IMR-90 (cell line): ENCODE results near the gene FZD4. TPM values are rescaled to one million over a fixed set of nuclear protein-coding genes. Genes with fewer than 3 reads are reported as not detected.

Source experiments
- ATAC-seq: fragments of 200-7000 bp; cut with Tn5 transposase; 2 replicates; pipeline ENCODE4 v1.9.1; 2020; ENCODE audit warnings: low read depth, mild to moderate bottlenecking, moderate library complexity
- BruUV-seq: library from RNA; stranded (reverse); fragments of 400-500 nt; replicated peaks from 2 replicates; lab custom pipeline; 2021; lab: Mats Ljungman, UMichigan
- CTCF ChIA-PET: fragments of 300-600 bp; formaldehyde crosslinking; extraction: SDS; loops from one replicate; lab custom pipeline; 2021; ENCODE audit warnings: antibody characterized with exemption; lab: Yijun Ruan, JAX
- POLR2A ChIA-PET: fragments of 300-600 bp; sonication (Branson Sonifier 250); formaldehyde crosslinking; loops from one replicate; lab custom pipeline; 2022; ENCODE audit warnings: antibody characterized with exemption; ENCODE audit not compliant: unreplicated experiment; lab: Charles Lee
- DNase-seq: peaks from one replicate; pipeline ENCODE4 v3.0.0; 2013
- H2AFZ ChIP-seq: replicated peaks from 2 replicates; pipeline ENCODE3; 2013; ENCODE audit warnings: low read length, mild to moderate bottlenecking; ENCODE audit not compliant: poor library complexity
- H2AK5ac ChIP-seq: 2 replicates; pipeline ENCODE4 v1.6.1; 2013; ENCODE audit warnings: low read depth, low read length, inconsistent platforms
- H2AK9ac ChIP-seq: replicated peaks from 2 replicates; pipeline ENCODE3; 2013; ENCODE audit warnings: mild to moderate bottlenecking, low read depth, low read length, moderate library complexity; ENCODE audit not compliant: poor library complexity
- H2BK120ac ChIP-seq: 2 replicates; pipeline ENCODE4 v1.6.1; 2013; ENCODE audit warnings: low read depth, low read length, inconsistent platforms
- H2BK15ac ChIP-seq: 3 replicates; pipeline ENCODE4 v1.6.1; 2013; ENCODE audit warnings: low read depth, low read length, inconsistent platforms
- H2BK20ac ChIP-seq: 2 replicates; pipeline ENCODE4 v1.6.1; 2013; ENCODE audit warnings: low read depth, mild to moderate bottlenecking, inconsistent platforms, low read length, moderate library complexity
- H2BK5ac ChIP-seq: 2 replicates; pipeline ENCODE4 v1.6.1; 2013; ENCODE audit warnings: mild to moderate bottlenecking, low read depth, low read length, inconsistent platforms; ENCODE audit not compliant: poor library complexity, severe bottlenecking
- H3K14ac ChIP-seq: replicated peaks from 2 replicates; pipeline ENCODE4 v1.6.1; 2013; ENCODE audit warnings: low read depth, low read length, inconsistent platforms
- H3K18ac ChIP-seq: 2 replicates; pipeline ENCODE4 v1.6.1; 2013; ENCODE audit warnings: low read depth, low read length, control low read depth
- H3K23ac ChIP-seq: 2 replicates; pipeline ENCODE4 v1.6.1; 2013; ENCODE audit warnings: low read depth, low read length, inconsistent platforms
- H3K27ac ChIP-seq: 2 replicates; pipeline ENCODE4 v1.5.1; 2013; ENCODE audit warnings: mild to moderate bottlenecking, control low read depth, low read length; ENCODE audit not compliant: insufficient read depth
- H3K27me3 ChIP-seq: 2 replicates; pipeline ENCODE4 v1.6.1; 2013; ENCODE audit warnings: low read length; ENCODE audit not compliant: control insufficient read depth, insufficient read depth
- H3K36me3 ChIP-seq: 2 replicates; pipeline ENCODE4 v1.6.1; 2013; ENCODE audit warnings: low read length, mixed read lengths; ENCODE audit not compliant: control insufficient read depth, insufficient read depth
- H3K4ac ChIP-seq: 2 replicates; pipeline ENCODE4 v1.6.1; 2013; ENCODE audit warnings: low read depth, low read length, inconsistent platforms
- H3K4me1 ChIP-seq: 2 replicates; pipeline ENCODE4 v1.6.1; 2013; ENCODE audit warnings: low read length, mixed read lengths; ENCODE audit not compliant: control insufficient read depth, insufficient read depth
- H3K4me2 ChIP-seq: 2 replicates; pipeline ENCODE4 v1.6.1; 2013; ENCODE audit warnings: low read depth, mild to moderate bottlenecking, control low read depth, low read length, moderate library complexity
- H3K4me3 ChIP-seq: 2 replicates; pipeline ENCODE4 v1.5.1; 2013; ENCODE audit warnings: low read depth, mild to moderate bottlenecking, control low read depth, low read length, moderate library complexity; ENCODE audit not compliant: insufficient read depth
- H3K56ac ChIP-seq: 2 replicates; pipeline ENCODE4 v1.6.1; 2013; ENCODE audit warnings: low read length, inconsistent platforms; ENCODE audit not compliant: insufficient read depth; ENCODE audit errors: extremely low read depth
- H3K79me1 ChIP-seq, 2 experiments: 2 replicates each; pipeline ENCODE4 v1.6.1; 2013; ENCODE audit warnings: low read length in 2 of 2, inconsistent platforms in 1 of 2, low read depth in 1 of 2
- H3K9ac ChIP-seq: 2 replicates; pipeline ENCODE4 v1.6.1; 2013; ENCODE audit warnings: low read depth, low read length, control low read depth
- H3K9me1 ChIP-seq: 2 replicates; pipeline ENCODE4 v1.6.1; 2013; ENCODE audit warnings: low read length, inconsistent platforms; ENCODE audit not compliant: insufficient read depth
- H3K9me3 ChIP-seq: 2 replicates; pipeline ENCODE4 v1.6.1; 2013; ENCODE audit warnings: low read length; ENCODE audit not compliant: control insufficient read depth, insufficient read depth
- H4K20me1 ChIP-seq: 2 replicates; pipeline ENCODE4 v1.6.1; 2013; ENCODE audit warnings: low read length, inconsistent platforms; ENCODE audit not compliant: insufficient read depth
- H4K5ac ChIP-seq: 2 replicates; pipeline ENCODE4 v1.6.1; 2013; ENCODE audit warnings: mild to moderate bottlenecking, low read depth, low read length, control low read depth
- H4K8ac ChIP-seq, 2 experiments: 2 replicates each; pipeline ENCODE4 v1.6.1; 2013; ENCODE audit warnings: low read depth in 2 of 2, low read length in 2 of 2, control low read depth in 1 of 2, inconsistent platforms in 1 of 2
- H4K91ac ChIP-seq: 2 replicates; pipeline ENCODE4 v1.6.1; 2013; ENCODE audit warnings: low read depth, low read length, inconsistent platforms; ENCODE audit not compliant: insufficient read depth
- BHLHE40 ChIP-seq: fragments of 150-350 bp; IDR thresholded peaks from 2 replicates; pipeline ENCODE4 v1.6.1; 2016; ENCODE audit warnings: mild to moderate bottlenecking, low read depth, low read length
- RFX5 ChIP-seq: IDR thresholded peaks from 2 replicates; pipeline ENCODE4 v1.8.0; 2012; ENCODE audit warnings: low read depth, mild to moderate bottlenecking, low read length, moderate library complexity
- WGBS, 2 experiments: methylation state at CpG; one replicate each; pipeline versions ENCODE4 v1.1.5 to v1.1.7; 2013; ENCODE audit warnings: missing lambda C conversion rate in 2 of 2; ENCODE audit not compliant: insufficient read length in 1 of 2; ENCODE audit errors: extremely low coverage in 2 of 2; 5-methylcytosine and 5-hydroxymethylcytosine counted together
- dilution Hi-C: fragments of 300-500 bp; cut with HindIII; formaldehyde crosslinking; loops from one replicate; pipeline ENCODE4 v1.14.3; 2018; ENCODE audit warnings: low sequenced_read_pairs; ENCODE audit not compliant: unreplicated experiment
- in situ Hi-C: fragments of 300-500 bp; cut with MboI; formaldehyde crosslinking; loops from 3 replicates; pipeline ENCODE4 v1.14.3; 2019; ENCODE audit warnings: low sequenced_read_pairs, inconsistent platforms, mixed read lengths
- intact Hi-C: fragments of 100-400 bp; cut with micrococcal nuclease; formaldehyde crosslinking; loops from 2 replicates; pipeline ENCODE4 v1.10.0; 2022
- polyA plus RNA-seq, 3 experiments: library from polyadenylated mRNA; depleted of rRNA; stranded (reverse); fragments of >200 nt; gene quantifications; 2 replicates each; pipeline ENCODE4 v1.2.3, GENCODE V29; 2012; ENCODE audit warnings: low replicate concordance in 1 of 3
- total RNA-seq: library from RNA; depleted of rRNA; stranded (reverse); fragments of >200 nt; gene quantifications from 2 replicates; pipeline ENCODE4 v1.2.3, GENCODE V29; 2012

FZD4 gene
- total and polyA plus RNA-seq, 2 of the 4 experiments (the other 2 are of a cell fraction), result 3.7 to 7.7 TPM

GRCh38 chr11:86932259-86932585 is 23.0 kb downstream of the FZD4 start:
- H2AK9ac ChIP-seq, result no peak overlapping the region
- BruUV-seq, result no TSS peak
- intact Hi-C loops (no loop called here), in situ Hi-C loops (loop anchor here (25.0 kb wide), 1 partner anchor 480 kb away; no protein-coding TSS in a partner anchor), dilution Hi-C loops (no loop called here)
- peak overlapping the region; percentile 20; the same call in 1 of the 2 replicates for H3K27ac ChIP-seq
- H3K14ac ChIP-seq, result peak overlapping the region; percentile 24; the same call in 1 of the 2 replicates
- H3K9ac ChIP-seq, result no peak overlapping the region
- H3K79me1 ChIP-seq, result no peaks in the 10 kb centered on the region; a peak in 1 of 4 replicates
- H3K27me3 ChIP-seq, result no peaks in the 10 kb centered on the region
- 0 out of 2 replicates have a peak overlapping the region, but pooled peaks have one; percentile 54 for H3K4ac ChIP-seq
- H4K20me1 ChIP-seq, result no peaks in the 10 kb centered on the region
- no peak overlapping the region; the same call in 1 of the 2 replicates for H3K4me2 ChIP-seq
- H3K9me1 ChIP-seq, result peaks cover 11% of the 10 kb centered on the region
- H3K9me3 ChIP-seq, result no peaks in the 10 kb centered on the region
- H2AFZ ChIP-seq, result peak overlapping the region; percentile 58
- TF ChIP-seq RFX5 (no peak), BHLHE40 (no peak)
- H2BK120ac ChIP-seq, result peak overlapping the region; percentile 45; the same call in 1 of the 2 replicates
- H3K56ac ChIP-seq, result peak overlapping the region; percentile 32; the same call in 1 of the 2 replicates
- peak overlapping the region; percentile 31 to 34; a peak in 1 of 4 replicates for H4K8ac ChIP-seq
- peak overlapping the region; percentile 57; the same call in 1 of the 2 replicates for H2BK20ac ChIP-seq
- POLR2A ChIA-PET, result no interaction called here
- H3K23ac ChIP-seq, result 0 out of 2 replicates have a peak overlapping the region, but pooled peaks have one; percentile 34
- DNase-seq, result no peak
- no peak overlapping the region for H4K5ac ChIP-seq
- WGBS, 2 experiments, result no CpG with 5 or more reads among the region's 1 CpG
- H4K91ac ChIP-seq, result no peak overlapping the region; the same call in 1 of the 2 replicates
- H3K36me3 ChIP-seq, result no peaks in the 10 kb centered on the region
- no peak for ATAC-seq
- H3K4me1 ChIP-seq, result peaks cover 28% of the 10 kb centered on the region
- peak overlapping the region; percentile 57; the same call in 1 of the 2 replicates for H2AK5ac ChIP-seq
- peak overlapping the region; percentile 11; the same call in 1 of the 2 replicates for H3K18ac ChIP-seq
- peak overlapping the region; percentile 28; the same call in 1 of the 3 replicates for H2BK15ac ChIP-seq
- CTCF ChIA-PET, result interaction anchor here (0.6 kb wide), 1 partner anchor 392 kb away, joined by 3 read pairs; no protein-coding TSS in a partner anchor
- no peak overlapping the region for H2BK5ac ChIP-seq
- H3K4me3 ChIP-seq, result no peak overlapping the region
